ENCODE results near the gene MICAL2.

The MICAL2 gene

GRCh38 chr11:12118949-12119348 lies 8.6 kb downstream of the MICAL2 start:
- DNase-seq = no peak

GRCh38 chr11:12119502-12119901 lies 9.1 kb downstream of the MICAL2 start:
- no peak for DNase-seq

GRCh38 chr11:12120031-12121008 lies 9.9 kb downstream of the MICAL2 start:
- no peak for DNase-seq

DNA sequence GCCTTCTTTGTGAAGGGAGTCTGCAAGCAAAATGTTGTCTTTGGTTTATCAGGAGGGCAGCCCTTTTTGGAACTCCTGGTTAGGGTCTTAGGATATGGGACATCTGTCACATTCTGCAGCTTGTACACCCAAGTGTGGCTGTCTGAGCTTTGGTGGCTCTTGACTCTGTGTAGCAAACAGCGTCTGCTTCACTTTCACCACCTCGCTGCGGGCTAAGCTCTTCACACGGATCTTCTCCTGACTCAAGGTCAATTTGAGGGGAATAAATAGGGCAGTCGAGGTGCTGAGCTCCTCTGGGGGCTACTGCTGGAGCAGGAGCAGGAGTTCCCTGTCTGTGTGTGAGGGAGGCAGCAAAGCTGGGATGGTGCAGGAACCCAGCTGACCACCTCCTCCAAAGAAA lies 10.6 kb downstream of the MICAL2 start:
- no peak for DNase-seq

GRCh38 chr11:12121517-12121916 lies 11.1 kb downstream of the MICAL2 start:
- no peak for DNase-seq

GRCh38 chr11:12122083-12122482 lies 11.7 kb downstream of the MICAL2 start:
- peak; percentile 46 for DNase-seq

- peak; percentile 9 for DNase-seq
Observed at GRCh38 chr11:12123273-12123672, 12.9 kb downstream of the MICAL2 start.

GRCh38 chr11:12123799-12124198 lies 13.4 kb downstream of the MICAL2 start:
- DNase-seq = no peak

DNA sequence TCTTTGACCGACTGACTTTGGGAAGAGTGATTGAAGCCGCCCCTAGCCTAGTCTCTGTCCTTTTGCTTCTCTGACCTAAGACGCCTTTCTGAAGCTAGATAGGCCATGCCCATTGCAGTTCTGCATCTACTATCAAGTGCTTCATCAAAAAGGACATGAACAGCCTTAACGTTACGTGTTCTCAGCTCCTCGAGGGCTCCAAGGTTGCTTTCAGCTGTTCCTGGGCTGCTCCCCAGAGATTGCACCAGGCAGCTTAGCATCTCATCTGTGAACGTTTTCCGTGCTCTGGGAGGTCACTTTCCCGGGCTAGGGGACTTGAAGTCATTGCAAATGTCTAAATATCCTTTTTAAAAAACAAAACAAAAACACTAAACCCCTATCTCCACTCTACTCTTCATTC lies 13.9 kb downstream of the MICAL2 start:
- DNase-seq = peak; percentile 24

DNA sequence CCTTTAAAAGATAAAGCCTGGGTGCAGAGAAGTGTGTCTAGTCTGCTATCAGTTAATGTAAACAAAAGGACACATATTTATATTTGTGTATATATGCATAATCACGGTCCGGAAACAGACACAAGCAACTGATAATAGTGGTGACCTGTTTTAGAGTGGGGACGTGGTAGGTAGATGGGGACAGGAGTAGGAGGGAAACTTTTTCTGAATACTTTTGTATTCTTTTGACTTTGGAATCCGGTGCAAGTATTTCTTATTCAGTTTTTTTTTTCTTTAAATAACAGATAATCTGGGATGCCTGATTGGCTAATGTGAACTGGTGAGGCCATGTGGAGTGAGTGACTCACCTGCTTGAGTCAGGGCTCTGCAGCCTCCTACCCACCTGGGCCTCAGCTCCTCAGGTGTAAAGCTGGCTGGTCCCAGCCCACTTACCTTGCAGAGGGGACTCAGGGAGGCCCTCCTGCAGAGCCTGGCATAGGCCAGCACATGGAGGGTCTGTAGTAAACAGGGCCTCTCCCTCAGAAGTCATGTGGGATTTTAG lies 15.3 kb downstream of the MICAL2 start:
- DNase-seq = no peak

- no peak for DNase-seq
Observed at GRCh38 chr11:12126344-12127019, 16.1 kb downstream of the MICAL2 start.

DNA sequence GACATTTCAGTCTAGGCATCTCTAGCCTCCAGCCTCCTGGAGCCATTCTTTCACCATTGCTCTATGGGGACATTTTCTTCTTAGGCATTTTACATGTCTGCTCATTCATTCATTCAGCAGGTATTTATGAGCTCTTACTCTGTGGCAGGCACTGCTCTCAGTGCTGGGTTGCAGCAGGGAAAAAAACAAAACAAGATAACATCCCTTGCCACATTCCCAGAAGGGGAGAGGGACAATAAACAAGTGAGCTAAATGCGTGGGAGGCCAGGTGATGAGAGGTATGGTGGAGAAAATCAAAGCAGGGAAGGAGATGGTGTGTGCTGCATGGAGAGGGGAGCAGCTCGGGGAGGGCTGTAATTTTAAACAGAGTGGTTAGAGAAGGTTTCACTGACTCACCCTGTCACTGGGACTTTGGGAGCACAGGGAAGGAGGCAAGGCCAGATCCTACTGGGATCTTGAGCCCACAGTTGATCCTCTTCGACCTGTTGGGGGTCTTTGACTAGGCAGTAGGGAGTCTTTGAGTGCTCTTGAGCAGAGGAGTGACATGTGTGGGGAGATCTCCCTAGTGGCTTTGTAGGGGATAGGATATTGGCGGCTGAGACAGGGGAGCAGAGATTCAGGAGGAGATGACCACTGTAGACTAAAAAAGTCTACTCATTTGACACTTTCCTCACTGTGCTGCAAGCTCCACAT lies 17.0 kb downstream of the MICAL2 start:
- DNase-seq = no peak

DNA sequence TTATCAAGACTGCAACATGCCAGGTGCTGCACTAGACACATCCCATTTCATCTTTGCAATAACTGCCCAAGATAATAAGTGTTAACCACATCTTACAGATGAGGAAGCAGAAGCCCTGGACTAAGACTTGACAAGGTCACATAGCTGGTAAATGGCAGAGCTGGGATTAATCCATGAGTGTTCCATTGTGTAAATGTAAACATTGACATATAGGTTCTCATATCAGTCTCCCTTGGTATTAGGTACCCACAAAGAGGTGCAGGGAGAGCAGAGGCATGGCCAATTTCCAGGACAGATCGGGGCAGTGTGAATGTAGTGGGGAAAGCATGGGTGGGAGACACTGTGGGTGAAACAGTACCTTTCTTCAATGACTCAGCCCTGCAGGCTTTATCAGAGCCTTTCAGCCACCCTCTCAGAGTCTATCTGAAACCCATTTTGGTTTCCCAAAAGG lies 17.9 kb downstream of the MICAL2 start:
- no peak for DNase-seq

DNA sequence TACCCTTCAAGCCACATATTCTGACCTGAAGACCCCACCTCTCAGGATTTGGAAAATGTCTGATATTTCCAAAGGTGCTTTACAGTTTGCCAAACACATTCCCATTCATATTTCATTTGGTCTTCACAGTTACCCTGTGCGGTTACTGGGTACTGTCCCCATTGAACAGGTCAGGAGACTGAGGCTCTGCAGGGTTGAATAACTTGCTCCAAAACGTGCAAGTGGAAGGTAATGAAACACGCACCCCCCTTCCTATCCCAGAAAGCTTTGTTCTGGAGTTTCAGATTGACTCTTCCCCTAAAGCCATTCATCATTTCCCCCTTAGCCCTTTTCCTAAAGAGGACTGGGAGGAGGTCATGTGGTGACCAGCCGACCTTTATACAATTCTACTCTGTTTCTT lies 18.8 kb downstream of the MICAL2 start:
- no peak for DNase-seq

GRCh38 chr11:12130180-12130980 lies 20.0 kb downstream of the MICAL2 start:
- peak; percentile 50 for DNase-seq

- DNase-seq = peak; percentile 53
Observed at GRCh38 chr11:12131943-12132789, 21.8 kb downstream of the MICAL2 start.

- no peak for DNase-seq
Observed at GRCh38 chr11:12132790-12133145, 22.4 kb downstream of the MICAL2 start.

DNA sequence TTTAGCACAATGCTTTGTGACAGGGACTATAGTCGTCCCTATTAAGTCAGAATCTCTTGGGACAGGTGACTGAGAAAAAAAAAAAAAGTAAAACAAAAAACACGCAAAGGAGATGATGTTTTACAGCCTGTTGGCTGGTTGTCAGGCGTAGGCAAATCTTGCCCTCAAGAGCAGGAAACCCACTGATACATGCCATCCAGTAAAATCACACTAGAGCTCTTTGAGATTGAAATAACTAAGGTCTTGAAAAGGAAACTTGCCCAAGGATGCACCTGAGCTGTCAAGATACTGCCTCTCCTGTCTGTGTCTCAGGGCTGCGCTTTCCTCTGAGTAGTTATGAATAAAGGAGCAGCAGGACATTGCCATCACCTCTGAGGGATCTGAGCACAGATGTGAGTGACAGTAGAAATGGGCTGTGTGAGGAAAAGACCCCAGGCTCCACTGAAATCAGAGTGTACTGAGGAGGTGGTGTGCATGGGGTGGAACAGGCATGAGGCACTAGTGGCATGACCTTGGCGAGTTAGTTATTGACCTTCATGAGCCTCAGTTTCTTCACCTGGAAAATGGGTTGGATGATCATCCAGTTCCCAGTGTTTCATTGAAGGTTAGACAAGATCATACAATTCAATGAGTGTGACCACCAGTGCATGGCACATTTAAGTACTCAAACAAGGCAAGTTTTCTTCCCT lies 23.3 kb downstream of the MICAL2 start:
- DNase-seq = no peak

- DNase-seq = no peak
Observed at GRCh38 chr11:12134236-12134585, 23.8 kb downstream of the MICAL2 start.

- no peak for DNase-seq
Observed at GRCh38 chr11:12135185-12135584, 24.8 kb downstream of the MICAL2 start.
